Glomerular endothelial cell (primary cell): ENCODE results near the gene SGTA. TPM values are rescaled to one million over a fixed set of nuclear protein-coding genes. Genes with fewer than 3 reads are reported as not detected.
"Not testable (repeated sequence)": the region's sequence is repeated elsewhere in the genome, so short reads cannot be mapped to it uniquely, and the experiment has no call there.

ENCODE experiments used
- DNase-seq: peaks from one replicate; pipeline ENCODE4 v3.0.0-alpha.2; 2011; ENCODE audit warnings: low read depth, low spot score; ENCODE audit errors: extremely low read depth
- total RNA-seq: library from RNA; depleted of rRNA; stranded (reverse); fragments of >200 nt; gene quantifications from 2 replicates; pipeline ENCODE4 v1.2.3, GENCODE V29; 2015

SGTA gene
- 75.1 and 80.2 TPM in 2 replicates for total RNA-seq

- DNase-seq: peak; percentile 91
These were observed at the start of gene SGTA for GRCh38 chr19:2782936-2783780. Gene SGTA (minus strand): TSS chr19:2783273. CDS start chr19:2769068, 14,205 bp downstream.

- DNase-seq: no peak
These were observed 44.9 kb upstream of the SGTA start for GRCh38 chr19:2827840-2828489.

- DNase-seq: no peak
These were observed 43.9 kb upstream of the SGTA start for GRCh38 chr19:2827022-2827421.

GRCh38 chr19:2824129-2824528 is 41.1 kb upstream of the SGTA start:
- no peak for DNase-seq

GRCh38 chr19:2823646-2824045 is 40.6 kb upstream of the SGTA start:
- no peak for DNase-seq

GRCh38 chr19:2822846-2823245 is 39.8 kb upstream of the SGTA start:
- no peak for DNase-seq

- DNase-seq: no peak
These were observed 37.1 kb upstream of the SGTA start for GRCh38 chr19:2820112-2820702.

- peak; percentile 63 for DNase-seq
These were observed 36.6 kb upstream of the SGTA start, which contains the start of gene ZNF554 for GRCh38 chr19:2819540-2820111. Gene ZNF554 (plus strand): TSS chr19:2819868. CDS start chr19:2820072, 204 bp downstream.

- not testable (repeated sequence) for DNase-seq
These were observed 34.3 kb upstream of the SGTA start for GRCh38 chr19:2817237-2817829.

GRCh38 chr19:2816641-2817040 is 33.6 kb upstream of the SGTA start:
- DNase-seq: no peak

GRCh38 chr19:2815923-2816322 is 32.9 kb upstream of the SGTA start:
- no peak for DNase-seq

- DNase-seq: no peak
These were observed 32.1 kb upstream of the SGTA start for GRCh38 chr19:2815191-2815614.

GRCh38 chr19:2814426-2814825 is 31.4 kb upstream of the SGTA start:
- no peak for DNase-seq

- DNase-seq: no peak
These were observed 30.4 kb upstream of the SGTA start for GRCh38 chr19:2813235-2814160.

- DNase-seq: no peak
These were observed 29.6 kb upstream of the SGTA start for GRCh38 chr19:2812414-2813234.

- DNase-seq: no peak
These were observed 28.8 kb upstream of the SGTA start for GRCh38 chr19:2811735-2812413.

- DNase-seq: no peak
These were observed 28.2 kb upstream of the SGTA start for GRCh38 chr19:2811221-2811722.
